ENCODE data around the gene KRTAP21-1. TPM values are rescaled to one million over a fixed set of nuclear protein-coding genes. Genes with fewer than 3 reads are reported as not detected.

Gene KRTAP21-1
- total RNA-seq, 1 experiment from 2014 or later = not detected

- Histone ChIP-seq H2BK5ac (ENCODE audit: insufficient read length, low read length) (no peak overlapping the region), H3K4ac (ENCODE audit: low read depth, low read length) (no peak overlapping the region), H3K27me3 (ENCODE audit: insufficient read depth, low read length) (no peaks in the 10 kb centered on the region), H4K20me1 (ENCODE audit: control insufficient read depth, insufficient read depth, insufficient read length) (no peaks in the 10 kb centered on the region), H2BK12ac (ENCODE audit: insufficient read length, low read depth, low read length) (no peak overlapping the region), H2AK5ac (ENCODE audit: insufficient read length, low read length) (no peak overlapping the region), H4K8ac (replicated peaks; ENCODE audit: insufficient read length, low read depth, low read length) (no peak overlapping the region), H3K9ac (ENCODE audit: extremely low read depth, insufficient read length, low read length) (no peak overlapping the region), H3K14ac (ENCODE audit: insufficient read depth, low read length) (no peak overlapping the region), H3K4me1 (ENCODE audit: insufficient read depth, low read length) (no peaks in the 10 kb centered on the region), H2BK15ac (ENCODE audit: low read depth, low read length) (no peak overlapping the region), H3K56ac (ENCODE audit: insufficient read length, low read depth, low read length) (no peak overlapping the region), H3K27ac (ENCODE audit: insufficient read length, low read depth, low read length) (no peak overlapping the region), H3K18ac (ENCODE audit: insufficient read length, low read depth, low read length) (no peak overlapping the region), H3K23ac (ENCODE audit: insufficient read length, low read depth, low read length) (no peak overlapping the region), H3K79me2 (ENCODE audit: insufficient read depth, low read length) (no peaks in the 10 kb centered on the region), H3K79me1 (ENCODE audit: insufficient read depth, low read depth, low read length, poor library complexity, severe bottlenecking) (no peaks in the 10 kb centered on the region), H3K23me2 (ENCODE audit: insufficient read length, low read depth, low read length, poor library complexity, severe bottlenecking) (no peaks in the 10 kb centered on the region), H2BK120ac (ENCODE audit: low read depth, low read length, poor library complexity, severe bottlenecking) (no peak overlapping the region), H2BK20ac (ENCODE audit: low read depth, low read length, poor library complexity, severe bottlenecking) (no peak overlapping the region), H3K4me2 (ENCODE audit: insufficient read depth, insufficient read length, low read length) (no peak overlapping the region), H4K91ac (ENCODE audit: insufficient read length, low read depth, low read length) (no peak overlapping the region), H3K9me3 (ENCODE audit: control insufficient read depth, low read depth, low read length) (no peaks in the 10 kb centered on the region), H4K5ac (ENCODE audit: insufficient read length, low read depth, low read length) (no peak overlapping the region), H3T11ph (ENCODE audit: low read length) (no peak overlapping the region), H2AFZ (ENCODE audit: low read length) (no peak overlapping the region)
- Mint-ChIP-seq H3K36me3 (ENCODE audit: insufficient read depth in 1 of 3, low read depth in 3 of 3) (peaks cover 0 to 33% (median 0%) of the 10 kb centered on the region in 3 experiments; a peak in 3 of 7 replicates), H3K9me3 (peaks cover 6 to 50% of the 10 kb centered on the region in 2 experiments; a peak in 4 of 5 replicates), H3K27ac (no peak overlapping the region), H3K4me1 (no peaks in the 10 kb centered on the region), H3K4me3 (no peak overlapping the region), H3K27me3 (ENCODE audit: low read depth) (peaks cover 3% of the 10 kb centered on the region; the same call in 1 of the 2 replicates)
- no peak for TF ChIP-seq CTCF (conservative IDR thresholded peaks at IDR 0.05)
- no peak for DNase-seq
- no CpG with 5 or more reads among the region's 1 CpG for WGBS (ENCODE audit: extremely low coverage, insufficient read length, low lambda C conversion rate)
Measured at GRCh38 chr21:30726726-30727125, 28.5 kb downstream of the KRTAP21-1 start.
